Coronary artery (tissue), 2 donors: ENCODE data around the gene OSCP1.

Source experiments
- DNase-seq: peaks from one replicate; pipeline ENCODE4 v3.0.0-alpha.2; 2017; ENCODE audit warnings: low spot score
- H3K27ac ChIP-seq, 2 donors: fragments of 200-600 bp; sonication (generic); one replicate each; pipeline ENCODE4 v1.5.1; 2016 to 2019
- H3K4me3 ChIP-seq: fragments of 200-600 bp; sonication (generic); 2 replicates; pipeline ENCODE4 v1.5.1; 2016; ENCODE audit warnings: mild to moderate bottlenecking, moderate library complexity
- TF ChIP-seq, protein P1 (sequence below): fragments of 200-600 bp; sonication (generic); IDR thresholded peaks from one replicate; pipeline ENCODE4 v1.5.1; 2019; ENCODE audit warnings: antibody characterized with exemption

The OSCP1 gene

DNA sequence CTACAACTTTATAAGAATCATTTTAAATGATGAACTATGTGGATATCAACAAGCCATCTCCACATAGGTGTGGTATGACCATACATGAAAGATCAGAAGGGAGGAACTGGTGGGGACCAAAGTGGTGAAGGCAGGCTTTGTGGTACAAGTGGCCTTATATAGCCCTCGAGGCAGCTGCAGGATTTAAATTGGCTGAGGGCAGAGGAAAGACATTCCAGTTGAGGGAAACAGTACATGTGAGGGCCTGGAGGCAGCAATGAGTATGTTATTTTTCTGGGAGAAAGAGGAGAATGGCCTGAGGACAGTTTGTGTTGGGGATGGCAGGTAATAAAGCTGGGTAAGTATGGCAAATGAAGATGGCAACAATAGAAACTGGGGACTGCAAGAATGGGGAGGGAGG is 17.1 kb downstream of the OSCP1 start:
- Histone ChIP-seq H3K4me3 (no peak overlapping the region), H3K27ac (no peak overlapping the region)
- TF ChIP-seq, protein P1, sequence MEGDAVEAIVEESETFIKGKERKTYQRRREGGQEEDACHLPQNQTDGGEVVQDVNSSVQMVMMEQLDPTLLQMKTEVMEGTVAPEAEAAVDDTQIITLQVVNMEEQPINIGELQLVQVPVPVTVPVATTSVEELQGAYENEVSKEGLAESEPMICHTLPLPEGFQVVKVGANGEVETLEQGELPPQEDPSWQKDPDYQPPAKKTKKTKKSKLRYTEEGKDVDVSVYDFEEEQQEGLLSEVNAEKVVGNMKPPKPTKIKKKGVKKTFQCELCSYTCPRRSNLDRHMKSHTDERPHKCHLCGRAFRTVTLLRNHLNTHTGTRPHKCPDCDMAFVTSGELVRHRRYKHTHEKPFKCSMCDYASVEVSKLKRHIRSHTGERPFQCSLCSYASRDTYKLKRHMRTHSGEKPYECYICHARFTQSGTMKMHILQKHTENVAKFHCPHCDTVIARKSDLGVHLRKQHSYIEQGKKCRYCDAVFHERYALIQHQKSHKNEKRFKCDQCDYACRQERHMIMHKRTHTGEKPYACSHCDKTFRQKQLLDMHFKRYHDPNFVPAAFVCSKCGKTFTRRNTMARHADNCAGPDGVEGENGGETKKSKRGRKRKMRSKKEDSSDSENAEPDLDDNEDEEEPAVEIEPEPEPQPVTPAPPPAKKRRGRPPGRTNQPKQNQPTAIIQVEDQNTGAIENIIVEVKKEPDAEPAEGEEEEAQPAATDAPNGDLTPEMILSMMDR, result no peak
- DNase-seq, result no peak

DNA sequence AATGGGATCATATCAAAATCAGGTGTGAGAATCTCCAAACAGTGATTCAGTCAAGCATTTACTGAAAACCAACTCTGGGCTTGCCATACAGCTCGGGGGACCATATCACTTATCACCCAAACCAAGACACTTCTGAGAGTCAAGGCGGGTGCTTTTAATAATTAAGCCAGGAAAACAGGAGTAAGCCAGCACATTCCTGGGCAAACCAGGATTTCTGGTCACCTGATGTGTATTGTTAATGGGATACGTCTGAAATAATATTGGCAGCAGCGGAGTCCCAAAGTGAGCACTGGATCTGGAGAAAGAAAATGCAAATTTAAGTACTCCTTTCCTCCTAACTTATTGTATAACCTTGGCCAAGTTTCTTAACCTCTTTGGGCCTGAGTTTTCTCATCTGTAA is 17.6 kb downstream of the OSCP1 start:
- H3K4me3 ChIP-seq, result no peak overlapping the region
- TF ChIP-seq, protein P1, result no peak
- H3K27ac ChIP-seq, result no peak overlapping the region
- no peak for DNase-seq

DNA sequence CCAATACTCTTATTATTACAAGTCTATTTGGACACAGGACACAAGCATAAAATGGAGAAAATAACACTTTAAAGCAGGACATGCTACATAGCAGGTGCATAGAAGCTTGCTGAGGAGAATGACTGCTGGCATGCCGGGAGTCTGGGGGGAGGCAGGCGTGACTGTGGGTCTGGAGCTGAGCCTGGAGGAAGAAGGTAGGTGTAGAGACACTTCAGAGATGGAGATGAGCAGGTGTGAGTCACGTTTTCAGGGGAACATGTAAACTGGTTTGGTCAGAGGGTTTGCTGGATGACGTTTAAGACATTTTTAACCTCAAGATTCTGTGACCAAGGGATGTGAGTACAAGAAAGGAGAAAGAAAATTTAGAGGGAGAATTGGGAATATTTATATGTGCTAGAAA is 24.5 kb downstream of the OSCP1 start:
- TF ChIP-seq, protein P1, result no peak
- no peak for DNase-seq
- H3K4me3 ChIP-seq, result no peak overlapping the region
- H3K27ac ChIP-seq, result no peak overlapping the region

DNA sequence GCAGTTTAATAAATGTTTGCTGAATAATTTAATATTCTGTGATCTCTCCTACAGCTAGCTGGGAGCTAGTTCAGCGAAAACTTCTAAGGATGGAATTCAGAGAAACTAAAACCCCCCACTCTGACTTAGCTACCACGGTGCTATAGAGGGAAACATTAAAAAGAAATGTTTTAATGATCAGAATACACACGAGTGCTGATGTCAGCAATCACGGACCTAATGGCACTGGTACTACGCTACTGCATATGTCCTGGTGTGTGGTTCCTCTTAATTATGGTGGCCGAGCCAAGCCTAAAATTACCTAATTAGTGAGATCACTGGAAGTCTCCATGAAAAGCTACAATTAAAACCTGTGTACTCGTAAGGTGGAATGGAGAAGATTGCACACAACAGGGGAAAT is 28.6 kb downstream of the OSCP1 start:
- TF ChIP-seq, protein P1, result no peak
- DNase-seq, result no peak
- Histone ChIP-seq H3K27ac (no peak overlapping the region), H3K4me3 (no peak overlapping the region)

DNA sequence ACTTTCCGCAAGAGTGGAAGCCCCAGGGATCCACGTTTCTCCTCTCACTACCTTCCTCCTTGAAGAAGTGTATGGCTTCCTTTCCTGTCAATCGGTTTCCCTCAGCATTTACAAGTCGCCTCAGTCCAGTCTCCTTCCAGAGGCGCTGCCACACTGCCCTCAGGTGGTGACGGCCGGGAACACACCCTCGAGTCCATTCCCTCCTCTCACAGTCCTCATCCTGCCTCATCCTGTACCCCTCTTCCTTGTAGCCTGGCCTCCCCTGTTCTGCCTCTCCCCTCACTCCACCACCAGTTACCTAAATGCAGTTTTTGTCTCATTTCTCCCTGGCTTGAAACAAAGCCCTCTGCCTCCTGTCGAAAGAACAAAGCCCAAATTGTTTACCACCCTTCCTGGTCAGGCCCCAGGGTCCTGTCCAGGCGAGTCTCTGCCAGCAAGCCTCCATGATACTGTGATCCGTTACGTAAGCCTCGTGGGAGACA is 29.4 kb downstream of the OSCP1 start:
- Histone ChIP-seq H3K4me3 (no peak overlapping the region), H3K27ac (no peak overlapping the region)
- TF ChIP-seq, protein P1, result peak; percentile 59
- peak; percentile 91 for DNase-seq

DNA sequence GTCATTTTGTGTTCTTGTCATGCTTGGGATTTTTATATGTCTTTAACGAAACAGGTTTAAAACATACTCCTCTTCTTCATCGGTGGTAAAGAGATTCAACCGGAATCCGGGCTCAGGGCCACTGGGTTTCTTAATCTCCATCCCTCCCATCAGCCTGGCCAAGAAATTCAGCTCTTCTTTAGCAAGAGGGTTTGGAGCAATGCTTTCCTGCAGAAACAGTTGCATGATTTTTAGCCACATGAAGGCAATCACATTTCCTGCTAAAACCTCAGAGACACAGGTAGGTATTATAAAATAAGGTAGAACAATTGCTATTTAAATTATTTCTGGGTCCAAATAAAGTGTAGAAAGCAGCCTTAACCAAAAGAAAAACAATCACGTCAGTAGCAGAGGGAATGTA is 29.8 kb downstream of the OSCP1 start:
- no peak for DNase-seq
- Histone ChIP-seq H3K27ac (no peak overlapping the region), H3K4me3 (no peak overlapping the region)
- TF ChIP-seq, protein P1, result no peak

DNA sequence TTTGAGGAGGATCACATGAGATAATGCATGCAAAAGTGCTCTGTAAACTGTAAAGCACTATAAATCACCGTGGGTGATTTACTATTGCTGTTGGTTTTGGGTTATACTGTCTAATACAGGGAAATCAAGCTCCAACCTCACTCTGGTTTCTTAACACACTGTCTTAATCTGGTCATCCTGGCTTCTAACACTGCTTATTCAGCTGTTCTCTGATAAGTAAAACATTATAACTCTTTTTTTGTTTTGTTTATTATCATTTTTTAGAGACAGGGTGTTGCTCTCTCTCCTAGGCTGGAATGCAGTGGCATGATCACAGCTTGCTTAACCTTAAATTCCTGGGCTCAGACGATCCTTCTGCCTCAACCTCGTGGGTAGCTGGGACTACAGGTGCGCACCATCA is 30.7 kb downstream of the OSCP1 start:
- no peak for DNase-seq
- Histone ChIP-seq H3K4me3 (no peak overlapping the region), H3K27ac (no peak overlapping the region)
- TF ChIP-seq, protein P1, result no peak
